GM12878 (cell line): ENCODE data around the gene DCP1B. TPM values are rescaled to one million over a fixed set of nuclear protein-coding genes. Genes with fewer than 3 reads are reported as not detected.

Source experiments
- ATAC-seq: fragments of 200-7000 bp; cut with Tn5 transposase; 3 replicates; pipeline ENCODE4 v1.9.1; 2020; ENCODE audit warnings: mild to moderate bottlenecking, moderate library complexity
- BruUV-seq: library from RNA; stranded (reverse); fragments of 400-500 nt; replicated peaks from 2 replicates; lab custom pipeline; 2021; lab: Mats Ljungman, UMichigan
- CTCF ChIA-PET: fragments of 300-600 bp; sonication (Branson Sonifier 250); formaldehyde crosslinking; extraction: SDS; loops from one replicate; lab custom pipeline; 2021; ENCODE audit warnings: inconsistent platforms; lab: Yijun Ruan, JAX
- POLR2A ChIA-PET: fragments of 350-600 bp; formaldehyde crosslinking; extraction: SDS; loops from one replicate; lab custom pipeline; 2021; ENCODE audit warnings: inconsistent platforms; lab: Charles Lee
- RAD21 ChIA-PET: fragments of 300-600 bp; sonication (Branson Sonifier 250); formaldehyde crosslinking; loops from one replicate; lab custom pipeline; 2023; ENCODE audit warnings: antibody characterized with exemption; ENCODE audit not compliant: unreplicated experiment; lab: Charles Lee
- SMC1A ChIA-PET: fragments of 300-600 bp; sonication (Branson Sonifier 250); formaldehyde crosslinking; loops from one replicate; lab custom pipeline; 2023; ENCODE audit not compliant: unreplicated experiment, uncharacterized antibody; lab: Charles Lee
- DNase-seq: peaks from one replicate; pipeline ENCODE4 v3.0.0-alpha.2; 2011; ENCODE audit warnings: low read depth, low spot score
- FAIRE-seq: peaks from 3 replicates; lab custom pipeline; 2011; peaks lifted over from hg19 to GRCh38; lab: Jason Lieb, UNC
- H2AFZ ChIP-seq: 2 replicates; pipeline ENCODE4 v1.6.0; 2011; ENCODE audit warnings: low read depth, low read length, control low read depth; ENCODE audit not compliant: control insufficient read depth
- H3K27ac ChIP-seq: 2 replicates; pipeline ENCODE4 v1.5.1; 2011; ENCODE audit warnings: control low read depth; ENCODE audit not compliant: control insufficient read depth, insufficient read depth
- H3K27me3 ChIP-seq, 2 experiments: replicated peaks in 1 of 2; 2 replicates each; pipeline versions ENCODE4 v1.6.0 to v1.6.1; 2011; ENCODE audit warnings: low read length in 1 of 2; ENCODE audit not compliant: control insufficient read depth in 2 of 2, insufficient read depth in 2 of 2
- H3K36me3 ChIP-seq, 2 experiments: 2 replicates each; pipeline ENCODE4 v1.5.1; 2011; ENCODE audit warnings: low read length in 1 of 2; ENCODE audit not compliant: control insufficient read depth in 2 of 2, insufficient read depth in 2 of 2
- H3K4me1 ChIP-seq: 2 replicates; pipeline ENCODE4 v1.6.1; 2011; ENCODE audit warnings: mild to moderate bottlenecking, low read length, moderate library complexity, mixed read lengths; ENCODE audit not compliant: control insufficient read depth, insufficient read depth
- H3K4me2 ChIP-seq: 2 replicates; pipeline ENCODE4 v1.6.0; 2011; ENCODE audit warnings: control low read depth; ENCODE audit not compliant: control insufficient read depth, insufficient read depth
- H3K4me3 ChIP-seq: fragments of 200-600 bp; sonication (generic); 2 replicates; pipeline ENCODE4 v1.5.1; 2016
- H3K79me2 ChIP-seq: 2 replicates; pipeline ENCODE4 v1.6.0; 2011; ENCODE audit warnings: low read length; ENCODE audit not compliant: control insufficient read depth, insufficient read depth
- H3K9ac ChIP-seq: 2 replicates; pipeline ENCODE4 v1.8.0; 2011; ENCODE audit warnings: low read length, control low read depth, mixed read lengths; ENCODE audit not compliant: control insufficient read depth, insufficient read depth
- H3K9me3 ChIP-seq: replicated peaks from 3 replicates; pipeline ENCODE4 v1.5.1; 2011; ENCODE audit warnings: mild to moderate bottlenecking, low read length; ENCODE audit not compliant: control insufficient read depth, insufficient read depth
- H4K20me1 ChIP-seq: 2 replicates; pipeline ENCODE4 v1.6.0; 2011; ENCODE audit not compliant: control insufficient read depth, insufficient read depth
- DPF2 ChIP-seq: fragments of 450-650 bp; IDR thresholded peaks from 2 replicates; pipeline ENCODE4 v1.6.1; 2017; ENCODE audit warnings: mild to moderate bottlenecking
- KLF5 ChIP-seq: fragments of 450-650 bp; IDR thresholded peaks from 2 replicates; pipeline ENCODE4 v1.6.1; 2014; ENCODE audit warnings: mild to moderate bottlenecking; ENCODE audit not compliant: partially characterized antibody
- POU2F2 ChIP-seq: IDR thresholded peaks from 3 replicates; pipeline ENCODE4 v1.6.1; 2011; ENCODE audit warnings: low read depth, mild to moderate bottlenecking, low read length, borderline replicate concordance
- ZNF274 ChIP-seq: IDR thresholded peaks from one replicate; pipeline ENCODE4 v1.8.0; 2011; ENCODE audit not compliant: insufficient read length, insufficient read depth
- WGBS: methylation state at CpG from one replicate; pipeline ENCODE4 v1.1.6; 2016; ENCODE audit warnings: low lambda C conversion rate; ENCODE audit not compliant: insufficient replicate concordance, insufficient coverage; ENCODE audit errors: missing lambda C conversion rate; 5-methylcytosine and 5-hydroxymethylcytosine counted together
- in situ Hi-C: fragments of 300-500 bp; cut with MboI; formaldehyde crosslinking; loops from 9 replicates; pipeline ENCODE4 v1.14.3; 2018; ENCODE audit warnings: mixed read lengths
- intact Hi-C: fragments of 100-400 bp; cut with micrococcal nuclease; formaldehyde crosslinking; loops from one replicate; pipeline ENCODE4 v1.14.2; 2022; ENCODE audit not compliant: unreplicated experiment
- polyA plus RNA-seq, 11 experiments: library from polyadenylated mRNA; depleted of rRNA in 4 of 11; unstranded in 6 of 11; stranded (reverse) in 5 of 11; fragments of >200 nt; fragmentation: Nextera tagmentation in 4 of 11; fragmentation: Illumina TruSeq in 1 of 11; extraction: Ambion mirVana in 4 of 11; extraction: Trizol in 1 of 11; gene quantifications; 1 replicate in 1 of 11; 2 replicates in 10 of 11; pipeline versions ENCODE4 v1.2.1 to v1.2.3, GENCODE V29; 2011 to 2016; ENCODE audit warnings: inconsistent platforms in 2 of 11, missing spikeins in 2 of 11, low read depth in 1 of 11
- total RNA-seq, 4 experiments: library from RNA; depleted of rRNA in 3 of 4; stranded (reverse); fragments of >200 nt in 3 of 4; fragmentation: Illumina TruSeq in 1 of 4; extraction: Trizol in 1 of 4; gene quantifications; 2 replicates each; pipeline versions ENCODE4 v1.2.1 to v1.2.3, GENCODE V29; 2013 to 2021
- TF ChIP-seq, protein P1 (sequence below): IDR thresholded peaks from 2 replicates; pipeline ENCODE4 v1.6.1; 2011; ENCODE audit warnings: mild to moderate bottlenecking, low read depth, low read length, moderate library complexity; ENCODE audit not compliant: insufficient replicate concordance
- TF ChIP-seq, protein P2 (sequence below), 3 experiments: IDR thresholded peaks in 2 of 3; conservative IDR thresholded peaks in 1 of 3; 2 replicates each; pipeline ENCODE4 v1.5.1; 2011; ENCODE audit warnings: low read depth in 3 of 3, low read length in 3 of 3, mild to moderate bottlenecking in 3 of 3, control low read depth in 2 of 3, moderate library complexity in 2 of 3, inconsistent platforms in 1 of 3, mixed read lengths in 1 of 3; ENCODE audit not compliant: control insufficient read depth in 2 of 3, insufficient read depth in 1 of 3; ENCODE audit errors: extremely low read depth in 1 of 3
- TF ChIP-seq, protein P3 (sequence below): fragments of 450-650 bp; IDR thresholded peaks from 2 replicates; pipeline ENCODE4 v1.6.1; 2017; ENCODE audit warnings: mild to moderate bottlenecking, moderate library complexity

The DCP1B gene
- total and polyA plus RNA-seq, 10 of the 15 experiments (the other 5 are each of a cell fraction or from before 2014, with no cell fraction given): 1.3 to 23.4 (median 15.3) TPM

DNA sequence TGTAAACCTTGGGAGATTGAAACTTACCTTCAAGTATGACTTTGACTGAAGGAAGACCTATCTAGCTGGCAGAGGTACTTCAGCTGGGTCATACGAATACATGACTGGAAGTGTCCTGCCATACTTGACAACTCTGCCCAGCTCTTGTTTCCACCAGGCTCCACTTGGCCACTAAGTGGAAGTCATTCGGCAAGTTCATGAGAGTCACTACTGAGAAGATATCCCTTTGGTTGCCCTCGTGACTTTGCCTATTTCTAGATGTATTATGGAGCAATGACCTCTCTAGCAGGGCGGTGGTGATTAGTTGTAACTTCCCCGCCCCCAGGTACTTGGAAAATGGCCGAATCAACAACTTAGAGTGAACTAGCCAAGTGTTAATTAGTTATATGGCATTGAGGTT, 39.9 kb upstream of the DCP1B start:
- H3K27ac ChIP-seq: no peak overlapping the region
- no peaks in the 10 kb centered on the region for H3K79me2 ChIP-seq
- no peak overlapping the region for H3K4me2 ChIP-seq
- RAD21 ChIA-PET: no interaction called here
- FAIRE-seq (no peak), DNase-seq (no peak), ATAC-seq (no peak)
- no peaks in the 10 kb centered on the region; a peak in 3 of 4 replicates for H3K27me3 ChIP-seq
- no TSS peak for BruUV-seq
- no peak overlapping the region for H2AFZ ChIP-seq
- H3K9me3 ChIP-seq: no peaks in the 10 kb centered on the region
- no peak overlapping the region for H3K9ac ChIP-seq
- H3K36me3 ChIP-seq: no peaks in the 10 kb centered on the region
- in situ Hi-C loops (no loop called here), intact Hi-C loops (no loop called here)
- POLR2A ChIA-PET: no interaction called here
- CTCF ChIA-PET: no interaction called here
- TF ChIP-seq, protein P1, sequence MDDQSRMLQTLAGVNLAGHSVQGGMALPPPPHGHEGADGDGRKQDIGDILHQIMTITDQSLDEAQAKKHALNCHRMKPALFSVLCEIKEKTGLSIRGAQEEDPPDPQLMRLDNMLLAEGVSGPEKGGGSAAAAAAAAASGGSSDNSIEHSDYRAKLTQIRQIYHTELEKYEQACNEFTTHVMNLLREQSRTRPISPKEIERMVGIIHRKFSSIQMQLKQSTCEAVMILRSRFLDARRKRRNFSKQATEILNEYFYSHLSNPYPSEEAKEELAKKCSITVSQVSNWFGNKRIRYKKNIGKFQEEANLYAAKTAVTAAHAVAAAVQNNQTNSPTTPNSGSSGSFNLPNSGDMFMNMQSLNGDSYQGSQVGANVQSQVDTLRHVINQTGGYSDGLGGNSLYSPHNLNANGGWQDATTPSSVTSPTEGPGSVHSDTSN: no peak
- no peak for TF ChIP-seq DPF2
- no peak for TF ChIP-seq KLF5
- TF ChIP-seq, protein P2, sequence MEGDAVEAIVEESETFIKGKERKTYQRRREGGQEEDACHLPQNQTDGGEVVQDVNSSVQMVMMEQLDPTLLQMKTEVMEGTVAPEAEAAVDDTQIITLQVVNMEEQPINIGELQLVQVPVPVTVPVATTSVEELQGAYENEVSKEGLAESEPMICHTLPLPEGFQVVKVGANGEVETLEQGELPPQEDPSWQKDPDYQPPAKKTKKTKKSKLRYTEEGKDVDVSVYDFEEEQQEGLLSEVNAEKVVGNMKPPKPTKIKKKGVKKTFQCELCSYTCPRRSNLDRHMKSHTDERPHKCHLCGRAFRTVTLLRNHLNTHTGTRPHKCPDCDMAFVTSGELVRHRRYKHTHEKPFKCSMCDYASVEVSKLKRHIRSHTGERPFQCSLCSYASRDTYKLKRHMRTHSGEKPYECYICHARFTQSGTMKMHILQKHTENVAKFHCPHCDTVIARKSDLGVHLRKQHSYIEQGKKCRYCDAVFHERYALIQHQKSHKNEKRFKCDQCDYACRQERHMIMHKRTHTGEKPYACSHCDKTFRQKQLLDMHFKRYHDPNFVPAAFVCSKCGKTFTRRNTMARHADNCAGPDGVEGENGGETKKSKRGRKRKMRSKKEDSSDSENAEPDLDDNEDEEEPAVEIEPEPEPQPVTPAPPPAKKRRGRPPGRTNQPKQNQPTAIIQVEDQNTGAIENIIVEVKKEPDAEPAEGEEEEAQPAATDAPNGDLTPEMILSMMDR (IDR thresholded peaks at IDR 0.05 in 2 of 3, conservative IDR thresholded peaks at IDR 0.05 in 1 of 3; ENCODE audit: control insufficient read depth in 2 of 3, extremely low read depth in 1 of 3, insufficient read depth in 1 of 3, low read depth in 3 of 3, low read length in 3 of 3): no peak
- TF ChIP-seq POU2F2: no peak
- no peak for TF ChIP-seq ZNF274
- TF ChIP-seq, protein P3, sequence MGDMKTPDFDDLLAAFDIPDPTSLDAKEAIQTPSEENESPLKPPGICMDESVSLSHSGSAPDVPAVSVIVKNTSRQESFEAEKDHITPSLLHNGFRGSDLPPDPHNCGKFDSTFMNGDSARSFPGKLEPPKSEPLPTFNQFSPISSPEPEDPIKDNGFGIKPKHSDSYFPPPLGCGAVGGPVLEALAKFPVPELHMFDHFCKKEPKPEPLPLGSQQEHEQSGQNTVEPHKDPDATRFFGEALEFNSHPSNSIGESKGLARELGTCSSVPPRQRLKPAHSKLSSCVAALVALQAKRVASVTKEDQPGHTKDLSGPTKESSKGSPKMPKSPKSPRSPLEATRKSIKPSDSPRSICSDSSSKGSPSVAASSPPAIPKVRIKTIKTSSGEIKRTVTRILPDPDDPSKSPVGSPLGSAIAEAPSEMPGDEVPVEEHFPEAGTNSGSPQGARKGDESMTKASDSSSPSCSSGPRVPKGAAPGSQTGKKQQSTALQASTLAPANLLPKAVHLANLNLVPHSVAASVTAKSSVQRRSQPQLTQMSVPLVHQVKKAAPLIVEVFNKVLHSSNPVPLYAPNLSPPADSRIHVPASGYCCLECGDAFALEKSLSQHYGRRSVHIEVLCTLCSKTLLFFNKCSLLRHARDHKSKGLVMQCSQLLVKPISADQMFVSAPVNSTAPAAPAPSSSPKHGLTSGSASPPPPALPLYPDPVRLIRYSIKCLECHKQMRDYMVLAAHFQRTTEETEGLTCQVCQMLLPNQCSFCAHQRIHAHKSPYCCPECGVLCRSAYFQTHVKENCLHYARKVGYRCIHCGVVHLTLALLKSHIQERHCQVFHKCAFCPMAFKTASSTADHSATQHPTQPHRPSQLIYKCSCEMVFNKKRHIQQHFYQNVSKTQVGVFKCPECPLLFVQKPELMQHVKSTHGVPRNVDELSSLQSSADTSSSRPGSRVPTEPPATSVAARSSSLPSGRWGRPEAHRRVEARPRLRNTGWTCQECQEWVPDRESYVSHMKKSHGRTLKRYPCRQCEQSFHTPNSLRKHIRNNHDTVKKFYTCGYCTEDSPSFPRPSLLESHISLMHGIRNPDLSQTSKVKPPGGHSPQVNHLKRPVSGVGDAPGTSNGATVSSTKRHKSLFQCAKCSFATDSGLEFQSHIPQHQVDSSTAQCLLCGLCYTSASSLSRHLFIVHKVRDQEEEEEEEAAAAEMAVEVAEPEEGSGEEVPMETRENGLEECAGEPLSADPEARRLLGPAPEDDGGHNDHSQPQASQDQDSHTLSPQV: no peak
- no peaks in the 10 kb centered on the region for H3K4me1 ChIP-seq
- 41% methylated on average over 6 of the region's 6 CpGs for WGBS
- H4K20me1 ChIP-seq: no peaks in the 10 kb centered on the region
- SMC1A ChIA-PET: no interaction called here
- no peak overlapping the region for H3K4me3 ChIP-seq
